ENCODE measurements around the gene ZC3H10.

- TF ChIP-seq RAD21 (conservative IDR thresholded peaks at IDR 0.05) (no peak), TAF1 (IDR thresholded peaks at IDR 0.05; ENCODE audit: low read depth) (no peak)
- TF ChIP-seq, protein P1, sequence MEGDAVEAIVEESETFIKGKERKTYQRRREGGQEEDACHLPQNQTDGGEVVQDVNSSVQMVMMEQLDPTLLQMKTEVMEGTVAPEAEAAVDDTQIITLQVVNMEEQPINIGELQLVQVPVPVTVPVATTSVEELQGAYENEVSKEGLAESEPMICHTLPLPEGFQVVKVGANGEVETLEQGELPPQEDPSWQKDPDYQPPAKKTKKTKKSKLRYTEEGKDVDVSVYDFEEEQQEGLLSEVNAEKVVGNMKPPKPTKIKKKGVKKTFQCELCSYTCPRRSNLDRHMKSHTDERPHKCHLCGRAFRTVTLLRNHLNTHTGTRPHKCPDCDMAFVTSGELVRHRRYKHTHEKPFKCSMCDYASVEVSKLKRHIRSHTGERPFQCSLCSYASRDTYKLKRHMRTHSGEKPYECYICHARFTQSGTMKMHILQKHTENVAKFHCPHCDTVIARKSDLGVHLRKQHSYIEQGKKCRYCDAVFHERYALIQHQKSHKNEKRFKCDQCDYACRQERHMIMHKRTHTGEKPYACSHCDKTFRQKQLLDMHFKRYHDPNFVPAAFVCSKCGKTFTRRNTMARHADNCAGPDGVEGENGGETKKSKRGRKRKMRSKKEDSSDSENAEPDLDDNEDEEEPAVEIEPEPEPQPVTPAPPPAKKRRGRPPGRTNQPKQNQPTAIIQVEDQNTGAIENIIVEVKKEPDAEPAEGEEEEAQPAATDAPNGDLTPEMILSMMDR (IDR thresholded peaks at IDR 0.05; ENCODE audit: poor library complexity, severe bottlenecking): no peak
Observed at GRCh38 chr12:56163533-56164344, 45.7 kb downstream of the ZC3H10 start.

All from neural cell (in vitro differentiated cells).